Immature natural killer cell (primary cell): ENCODE results near the gene USP34. TPM values are rescaled to one million over a fixed set of nuclear protein-coding genes. Genes with fewer than 3 reads are reported as not detected.
A peak's percentile ranks its signal among the peaks of the same experiment; 100 is the strongest.

Experiments
- DNase-seq, 3 donors: peaks; one replicate each; pipeline ENCODE4 v3.0.0; 2022; ENCODE audit warnings: mixed read lengths in 1 of 3
- H3K27ac Mint-ChIP-seq, 6 donors: one replicate each; pipeline ENCODE4 v1.8.0; 2020; ENCODE audit warnings: mixed read lengths in 6 of 6, mild to moderate bottlenecking in 5 of 6, inconsistent platforms in 4 of 6, moderate library complexity in 3 of 6
- H3K27me3 Mint-ChIP-seq, 3 donors: one replicate each; pipeline ENCODE4 v1.8.0; 2020 to 2021; ENCODE audit warnings: low read depth in 3 of 3, mild to moderate bottlenecking in 3 of 3, mixed read lengths in 3 of 3, moderate library complexity in 3 of 3, inconsistent platforms in 1 of 3
- H3K36me3 Mint-ChIP-seq, 3 donors: one replicate each; pipeline ENCODE4 v1.8.0; 2020; ENCODE audit warnings: mixed read lengths in 3 of 3, inconsistent platforms in 2 of 3, mild to moderate bottlenecking in 2 of 3
- H3K4me1 Mint-ChIP-seq, 2 donors: one replicate each; pipeline ENCODE4 v1.8.0; 2020; ENCODE audit warnings: inconsistent platforms in 2 of 2, mild to moderate bottlenecking in 2 of 2, mixed read lengths in 2 of 2, moderate library complexity in 1 of 2
- H3K4me3 Mint-ChIP-seq, 5 donors: one replicate each; pipeline ENCODE4 v1.8.0; 2020; ENCODE audit warnings: mild to moderate bottlenecking in 5 of 5, mixed read lengths in 5 of 5, inconsistent platforms in 3 of 5, moderate library complexity in 3 of 5
- H3K9me3 Mint-ChIP-seq, 6 donors: one replicate each; pipeline ENCODE4 v1.8.0; 2020; ENCODE audit warnings: mild to moderate bottlenecking in 6 of 6, mixed read lengths in 6 of 6, inconsistent platforms in 4 of 6, moderate library complexity in 3 of 6
- polyA plus RNA-seq, 3 donors: library from polyadenylated mRNA; unstranded; fragments of 300-500 nt; fragmentation: Illumina TruSeq; gene quantifications; one replicate each; pipeline ENCODE4 v1.2.3, GENCODE V29; 2021

Gene USP34
- polyA plus RNA-seq, 3 donors from 2014 or later, result 9.0 to 37.3 (median 16.3) TPM

- Mint-ChIP-seq H3K27me3 (peaks cover 0 to 5% (median 0%) of the 10 kb centered on the region in 3 donors), H3K4me1 (peaks cover 64 to 84% of the 10 kb centered on the region in 2 donors), H3K4me3 (peak overlapping the region in 4 of 5 donors; percentile 4 to 26 (median 18)), H3K27ac (peak overlapping the region in 5 of 6 donors; percentile 20 to 70 (median 65)), H3K36me3 (no peaks in the 10 kb centered on the region), H3K9me3 (no peaks in the 10 kb centered on the region)
- no peak for DNase-seq
These were observed 36.6 kb downstream of the USP34 start for GRCh38 chr2:61434314-61434713.

GRCh38 chr2:61433606-61434005, 37.3 kb downstream of the USP34 start:
- Mint-ChIP-seq H3K27ac (peak overlapping the region in 2 of 6 donors; percentile 9 to 20), H3K36me3 (no peaks in the 10 kb centered on the region), H3K27me3 (peaks cover 0 to 5% (median 0%) of the 10 kb centered on the region in 3 donors), H3K4me1 (peaks cover 58 to 79% of the 10 kb centered on the region in 2 donors), H3K4me3 (peak overlapping the region in 1 of 5 donors; percentile 2), H3K9me3 (no peaks in the 10 kb centered on the region)
- DNase-seq, result no peak

DNA sequence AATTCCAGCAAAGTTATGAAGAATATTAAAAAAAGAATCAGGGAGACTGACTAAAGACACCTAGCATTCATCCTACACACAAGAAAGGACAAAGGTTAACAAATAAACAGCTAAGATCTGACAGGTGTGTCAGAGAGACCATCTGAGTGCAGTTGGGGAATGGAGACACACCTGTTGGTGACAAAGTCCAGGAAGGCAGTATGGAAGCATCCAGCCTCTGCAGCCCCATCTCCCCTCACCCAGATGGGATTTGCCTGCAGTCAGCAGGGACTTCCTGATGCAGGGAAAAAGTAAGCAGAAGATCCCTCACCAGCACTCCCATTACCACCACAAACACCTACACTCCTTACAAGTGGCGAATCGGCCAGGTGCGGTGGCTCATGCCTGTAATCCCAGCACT, 37.9 kb downstream of the USP34 start:
- H3K27ac Mint-ChIP-seq, result peak overlapping the region in 5 of 6 donors; percentile 8 to 45 (median 18)
- no peaks in the 10 kb centered on the region for H3K9me3 Mint-ChIP-seq

GRCh38 chr2:61431345-61431744, 39.5 kb downstream of the USP34 start:
- Mint-ChIP-seq H3K27me3 (peaks cover 0 to 5% (median 2%) of the 10 kb centered on the region in 3 donors), H3K27ac (peak overlapping the region in 2 of 6 donors; percentile 26 to 77), H3K9me3 (no peaks in the 10 kb centered on the region), H3K4me3 (no peak overlapping the region), H3K36me3 (no peaks in the 10 kb centered on the region), H3K4me1 (peaks cover 55 to 77% of the 10 kb centered on the region in 2 donors)
- no peak for DNase-seq

More for the DNA sequence above, 37.9 kb downstream of the USP34 start:
- H3K27me3 Mint-ChIP-seq, result peaks cover 0 to 4% (median 0%) of the 10 kb centered on the region in 3 donors
- peak overlapping the region in 1 of 5 donors; percentile 18 for H3K4me3 Mint-ChIP-seq
- H3K36me3 Mint-ChIP-seq, result no peaks in the 10 kb centered on the region
- no peak for DNase-seq
- peaks cover 58 to 79% of the 10 kb centered on the region in 2 donors for H3K4me1 Mint-ChIP-seq

GRCh38 chr2:61426267-61426897, 44.5 kb downstream of the USP34 start:
- Mint-ChIP-seq H3K9me3 (no peaks in the 10 kb centered on the region), H3K27ac (peak overlapping the region; percentile 57 to 94 (median 85)), H3K27me3 (peaks cover 0 to 6% (median 1%) of the 10 kb centered on the region in 3 donors), H3K4me1 (peaks cover 54 to 85% of the 10 kb centered on the region in 2 donors), H3K4me3 (peak overlapping the region in 3 of 5 donors; percentile 10 to 44 (median 14)), H3K36me3 (no peaks in the 10 kb centered on the region)
- peak; percentile 62 to 71 (median 68) for DNase-seq

GRCh38 chr2:61425605-61426155, 45.2 kb downstream of the USP34 start:
- no peak for DNase-seq
- no peaks in the 10 kb centered on the region for H3K36me3 Mint-ChIP-seq
- peaks cover 0 to 6% (median 1%) of the 10 kb centered on the region in 3 donors for H3K27me3 Mint-ChIP-seq
- no peaks in the 10 kb centered on the region for H3K9me3 Mint-ChIP-seq
- peak overlapping the region; percentile 57 to 94 (median 85) for H3K27ac Mint-ChIP-seq
- peaks cover 54 to 85% of the 10 kb centered on the region in 2 donors for H3K4me1 Mint-ChIP-seq
- H3K4me3 Mint-ChIP-seq, result peak overlapping the region in 3 of 5 donors; percentile 1 to 64 (median 40)

GRCh38 chr2:61423714-61424113, 47.2 kb downstream of the USP34 start:
- no peaks in the 10 kb centered on the region for H3K36me3 Mint-ChIP-seq
- H3K9me3 Mint-ChIP-seq, result no peaks in the 10 kb centered on the region
- no peak overlapping the region for H3K27ac Mint-ChIP-seq
- no peak for DNase-seq
- no peak overlapping the region for H3K4me3 Mint-ChIP-seq
- peaks cover 65 to 96% of the 10 kb centered on the region in 2 donors for H3K4me1 Mint-ChIP-seq
- H3K27me3 Mint-ChIP-seq, result peaks cover 0 to 6% (median 1%) of the 10 kb centered on the region in 3 donors

DNA sequence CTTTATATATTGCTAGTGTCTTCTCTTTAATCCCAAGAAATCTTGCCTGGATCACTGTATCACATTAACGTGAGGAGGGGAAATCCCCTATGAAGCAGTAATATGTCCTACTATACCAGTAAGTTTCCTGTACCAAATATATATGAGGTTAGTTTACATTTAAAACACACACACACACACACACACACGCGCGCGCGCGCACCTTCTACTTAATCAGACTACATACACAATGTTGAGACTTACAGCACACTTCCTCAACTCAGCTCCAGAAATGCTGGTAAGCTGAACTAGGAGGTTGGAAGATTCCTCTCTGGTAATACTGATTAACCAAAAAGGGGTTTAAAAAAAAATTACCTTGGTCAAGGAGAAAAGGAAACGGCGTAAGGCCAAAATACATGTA, 49.3 kb downstream of the USP34 start:
- DNase-seq, result no peak
- Mint-ChIP-seq H3K27ac (peak overlapping the region; percentile 13 to 60 (median 44)), H3K36me3 (no peaks in the 10 kb centered on the region)

DNA sequence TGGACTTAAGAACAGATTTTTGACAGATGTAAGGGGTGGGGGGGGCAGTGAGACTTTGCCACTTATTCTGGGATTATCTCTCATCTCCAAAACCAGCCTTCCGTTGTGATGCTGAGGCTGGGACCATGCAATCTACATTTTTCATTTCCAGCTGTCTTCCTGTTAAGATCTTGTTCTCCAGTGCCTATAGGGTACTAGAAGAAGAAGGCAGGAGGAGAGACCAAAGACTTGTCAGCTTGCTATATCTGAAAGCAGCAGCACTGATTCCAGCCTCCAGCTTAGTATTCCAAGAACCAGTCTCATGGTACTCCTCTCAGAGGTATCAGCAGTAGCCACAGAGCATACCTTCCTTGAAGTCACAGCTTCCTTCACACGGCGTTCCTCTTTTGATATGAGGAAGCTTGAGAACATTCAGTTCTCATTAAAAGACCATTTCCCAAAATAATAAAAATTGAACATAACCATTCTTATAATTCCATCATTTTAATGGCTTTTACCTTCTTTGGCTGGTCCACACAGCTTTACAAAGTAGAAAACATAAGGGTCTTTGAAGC, 49.8 kb downstream of the USP34 start:
- Mint-ChIP-seq H3K36me3 (no peaks in the 10 kb centered on the region), H3K4me1 (peaks cover 55 to 78% of the 10 kb centered on the region in 2 donors), H3K4me3 (no peak overlapping the region), H3K27me3 (peaks cover 0 to 2% (median 1%) of the 10 kb centered on the region in 3 donors), H3K27ac (peak overlapping the region in 2 of 6 donors; percentile 56 to 60), H3K9me3 (no peaks in the 10 kb centered on the region)
- DNase-seq, result no peak

More for the DNA sequence above, 49.3 kb downstream of the USP34 start:
- Mint-ChIP-seq H3K27me3 (peaks cover 1 to 2% (median 1%) of the 10 kb centered on the region in 3 donors), H3K4me1 (peaks cover 60 to 83% of the 10 kb centered on the region in 2 donors), H3K4me3 (peak overlapping the region in 1 of 5 donors; percentile 8), H3K9me3 (no peaks in the 10 kb centered on the region)

- no peaks in the 10 kb centered on the region for H3K9me3 Mint-ChIP-seq
- H3K4me3 Mint-ChIP-seq, result no peak overlapping the region
- peaks cover 42 to 78% of the 10 kb centered on the region in 2 donors for H3K4me1 Mint-ChIP-seq
- H3K27ac Mint-ChIP-seq, result peak overlapping the region in 2 of 6 donors; percentile 60 to 61
- H3K27me3 Mint-ChIP-seq, result peaks cover 0 to 2% (median 1%) of the 10 kb centered on the region in 3 donors
- no peak for DNase-seq
- no peaks in the 10 kb centered on the region for H3K36me3 Mint-ChIP-seq
These were observed 51.3 kb downstream of the USP34 start for GRCh38 chr2:61419570-61419969.

GRCh38 chr2:61419129-61419528, 51.8 kb downstream of the USP34 start:
- H3K4me3 Mint-ChIP-seq, result peak overlapping the region in 4 of 5 donors; percentile 33 to 55 (median 52)

GRCh38 chr2:61416871-61417645, 53.8 kb downstream of the USP34 start:
- DNase-seq, result no peak
- H3K4me1 Mint-ChIP-seq, result peaks cover 35 to 60% of the 10 kb centered on the region in 2 donors
- no peak overlapping the region for H3K4me3 Mint-ChIP-seq
- H3K9me3 Mint-ChIP-seq, result no peaks in the 10 kb centered on the region
- H3K36me3 Mint-ChIP-seq, result no peaks in the 10 kb centered on the region
- peak overlapping the region in 1 of 6 donors; percentile 17 for H3K27ac Mint-ChIP-seq
- H3K27me3 Mint-ChIP-seq, result peaks cover 0 to 2% (median 0%) of the 10 kb centered on the region in 3 donors

More at GRCh38 chr2:61419129-61419528, 51.8 kb downstream of the USP34 start:
- H3K36me3 Mint-ChIP-seq, result no peaks in the 10 kb centered on the region
- peaks cover 0 to 2% (median 1%) of the 10 kb centered on the region in 3 donors for H3K27me3 Mint-ChIP-seq
- peaks cover 40 to 79% of the 10 kb centered on the region in 2 donors for H3K4me1 Mint-ChIP-seq
- H3K27ac Mint-ChIP-seq, result peak overlapping the region in 3 of 6 donors; percentile 60 to 78 (median 61)
- DNase-seq, result peak; percentile 28 to 56 (median 40)
- no peaks in the 10 kb centered on the region for H3K9me3 Mint-ChIP-seq

GRCh38 chr2:61415265-61415664, 55.6 kb downstream of the USP34 start:
- Mint-ChIP-seq H3K4me1 (peaks cover 34 to 57% of the 10 kb centered on the region in 2 donors), H3K27ac (no peak overlapping the region)
- no peak for DNase-seq

More at GRCh38 chr2:61415265-61415664, 55.6 kb downstream of the USP34 start:
- H3K9me3 Mint-ChIP-seq, result no peaks in the 10 kb centered on the region
- no peaks in the 10 kb centered on the region for H3K36me3 Mint-ChIP-seq
- peaks cover 0 to 2% (median 0%) of the 10 kb centered on the region in 3 donors for H3K27me3 Mint-ChIP-seq
- no peak overlapping the region for H3K4me3 Mint-ChIP-seq
